ENCODE data around the gene YAP1. TPM values are rescaled to one million over a fixed set of nuclear protein-coding genes. Genes with fewer than 3 reads are reported as not detected.

Gene YAP1
- polyA plus RNA-seq, 1 donor from 2014 or later = 0.46 TPM

DNA sequence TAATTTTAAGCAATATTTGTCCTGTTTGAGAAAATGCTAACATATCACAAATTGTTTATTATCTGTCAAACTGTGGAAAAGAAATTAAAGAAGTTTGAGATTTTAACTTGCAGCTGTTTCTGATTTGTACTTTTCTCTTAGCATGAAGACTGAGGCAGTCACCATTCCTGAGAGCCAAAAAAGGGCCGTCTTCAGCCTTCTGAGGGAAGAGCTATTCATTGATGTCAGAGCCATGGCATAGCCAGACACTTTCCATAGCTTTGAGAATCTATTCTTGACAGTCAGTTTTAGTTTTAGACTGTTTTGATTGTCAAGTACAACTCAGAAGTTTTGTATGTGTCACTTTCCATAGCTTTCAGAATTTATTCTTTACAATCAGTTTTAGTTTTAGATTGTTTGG lies 32.1 kb downstream of the YAP1 start:
- no peaks in the 10 kb centered on the region for H3K27me3 ChIP-seq (ENCODE audit: insufficient read depth, low read depth, low read length)
- no peaks in the 10 kb centered on the region for H3F3A ChIP-seq (ENCODE audit: insufficient read depth, low read length, poor library complexity, severe bottlenecking)
- H3K27ac ChIP-seq (ENCODE audit: low read length) = no peak overlapping the region
- H2AFZ ChIP-seq (ENCODE audit: low read depth, low read length) = no peak overlapping the region
- no peak overlapping the region for H3K9ac ChIP-seq (ENCODE audit: low read length)
- no peaks in the 10 kb centered on the region for H3K9me3 ChIP-seq (ENCODE audit: low read length)
- H3K4me3 ChIP-seq (ENCODE audit: low read length) = no peak overlapping the region
- no peaks in the 10 kb centered on the region for H3K9me2 ChIP-seq (ENCODE audit: insufficient read depth, low read length)
- TF ChIP-seq MXI1 (conservative IDR thresholded peaks at IDR 0.05; ENCODE audit: poor library complexity, severe bottlenecking) (no peak), EP300 (conservative IDR thresholded peaks at IDR 0.05; ENCODE audit: poor library complexity, severe bottlenecking) (no peak), EZH2 (IDR thresholded peaks at IDR 0.05; ENCODE audit: borderline replicate concordance, insufficient read depth, low read length, poor library complexity, severe bottlenecking) (no peak), RAD21 (conservative IDR thresholded peaks at IDR 0.05) (no peak), TAF1 (IDR thresholded peaks at IDR 0.05; ENCODE audit: low read depth) (no peak), SMC3 (conservative IDR thresholded peaks at IDR 0.05; ENCODE audit: poor library complexity) (no peak), POLR2AphosphoS5 (IDR thresholded peaks at IDR 0.05) (no peak)
- TF ChIP-seq, protein P1, sequence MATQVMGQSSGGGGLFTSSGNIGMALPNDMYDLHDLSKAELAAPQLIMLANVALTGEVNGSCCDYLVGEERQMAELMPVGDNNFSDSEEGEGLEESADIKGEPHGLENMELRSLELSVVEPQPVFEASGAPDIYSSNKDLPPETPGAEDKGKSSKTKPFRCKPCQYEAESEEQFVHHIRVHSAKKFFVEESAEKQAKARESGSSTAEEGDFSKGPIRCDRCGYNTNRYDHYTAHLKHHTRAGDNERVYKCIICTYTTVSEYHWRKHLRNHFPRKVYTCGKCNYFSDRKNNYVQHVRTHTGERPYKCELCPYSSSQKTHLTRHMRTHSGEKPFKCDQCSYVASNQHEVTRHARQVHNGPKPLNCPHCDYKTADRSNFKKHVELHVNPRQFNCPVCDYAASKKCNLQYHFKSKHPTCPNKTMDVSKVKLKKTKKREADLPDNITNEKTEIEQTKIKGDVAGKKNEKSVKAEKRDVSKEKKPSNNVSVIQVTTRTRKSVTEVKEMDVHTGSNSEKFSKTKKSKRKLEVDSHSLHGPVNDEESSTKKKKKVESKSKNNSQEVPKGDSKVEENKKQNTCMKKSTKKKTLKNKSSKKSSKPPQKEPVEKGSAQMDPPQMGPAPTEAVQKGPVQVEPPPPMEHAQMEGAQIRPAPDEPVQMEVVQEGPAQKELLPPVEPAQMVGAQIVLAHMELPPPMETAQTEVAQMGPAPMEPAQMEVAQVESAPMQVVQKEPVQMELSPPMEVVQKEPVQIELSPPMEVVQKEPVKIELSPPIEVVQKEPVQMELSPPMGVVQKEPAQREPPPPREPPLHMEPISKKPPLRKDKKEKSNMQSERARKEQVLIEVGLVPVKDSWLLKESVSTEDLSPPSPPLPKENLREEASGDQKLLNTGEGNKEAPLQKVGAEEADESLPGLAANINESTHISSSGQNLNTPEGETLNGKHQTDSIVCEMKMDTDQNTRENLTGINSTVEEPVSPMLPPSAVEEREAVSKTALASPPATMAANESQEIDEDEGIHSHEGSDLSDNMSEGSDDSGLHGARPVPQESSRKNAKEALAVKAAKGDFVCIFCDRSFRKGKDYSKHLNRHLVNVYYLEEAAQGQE (IDR thresholded peaks at IDR 0.05; ENCODE audit: borderline replicate concordance) = no peak
- H3K36me3 ChIP-seq (ENCODE audit: insufficient read depth, low read length) = no peaks in the 10 kb centered on the region
- H3K4me2 ChIP-seq (ENCODE audit: low read length) = no peak overlapping the region
- no peaks in the 10 kb centered on the region for H4K20me1 ChIP-seq (ENCODE audit: insufficient read depth)
- peaks cover 6% of the 10 kb centered on the region for H3K79me2 ChIP-seq (replicated peaks; ENCODE audit: insufficient read depth, low read length)

DNA sequence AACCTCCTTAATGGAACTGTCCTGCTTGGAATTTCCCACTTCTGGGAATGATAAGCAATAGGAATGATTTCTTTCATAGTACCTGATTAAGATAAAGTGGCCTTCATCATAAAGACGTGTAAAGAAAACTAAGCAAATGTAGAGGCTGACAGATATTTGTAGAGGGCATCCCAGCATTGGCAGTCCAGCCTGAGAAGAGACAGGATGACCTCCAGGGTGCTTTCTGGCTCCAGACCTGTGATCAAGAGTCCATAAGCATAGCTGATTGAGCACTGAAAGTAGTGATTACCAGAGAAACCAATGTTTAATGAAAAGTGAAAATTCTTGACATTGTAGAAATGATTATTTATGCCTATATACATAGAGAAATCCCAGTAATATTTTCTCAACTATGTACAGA lies 33.6 kb downstream of the YAP1 start:
- Histone ChIP-seq H2AFZ (ENCODE audit: low read depth, low read length) (no peak overlapping the region), H3K4me3 (ENCODE audit: low read length) (no peak overlapping the region), H3K27ac (ENCODE audit: low read length) (no peak overlapping the region), H3F3A (ENCODE audit: insufficient read depth, low read length, poor library complexity, severe bottlenecking) (no peaks in the 10 kb centered on the region), H3K27me3 (ENCODE audit: insufficient read depth, low read depth, low read length) (no peaks in the 10 kb centered on the region), H3K36me3 (ENCODE audit: insufficient read depth, low read length) (no peaks in the 10 kb centered on the region), H3K9me2 (ENCODE audit: insufficient read depth, low read length) (no peaks in the 10 kb centered on the region), H3K9me3 (ENCODE audit: low read length) (no peaks in the 10 kb centered on the region), H3K4me2 (ENCODE audit: low read length) (no peak overlapping the region), H3K9ac (ENCODE audit: low read length) (no peak overlapping the region), H3K79me2 (replicated peaks; ENCODE audit: insufficient read depth, low read length) (peaks cover 11% of the 10 kb centered on the region), H4K20me1 (ENCODE audit: insufficient read depth) (no peaks in the 10 kb centered on the region)
- TF ChIP-seq POLR2AphosphoS5 (IDR thresholded peaks at IDR 0.05) = no peak
- no peak for TF ChIP-seq MXI1 (conservative IDR thresholded peaks at IDR 0.05; ENCODE audit: poor library complexity, severe bottlenecking)
- TF ChIP-seq, protein P1 (IDR thresholded peaks at IDR 0.05; ENCODE audit: borderline replicate concordance) = no peak
- no peak for TF ChIP-seq TAF1 (IDR thresholded peaks at IDR 0.05; ENCODE audit: low read depth)
- no peak for TF ChIP-seq RAD21 (conservative IDR thresholded peaks at IDR 0.05)
- TF ChIP-seq EZH2 (IDR thresholded peaks at IDR 0.05; ENCODE audit: borderline replicate concordance, insufficient read depth, low read length, poor library complexity, severe bottlenecking) = no peak
- TF ChIP-seq, protein P2, sequence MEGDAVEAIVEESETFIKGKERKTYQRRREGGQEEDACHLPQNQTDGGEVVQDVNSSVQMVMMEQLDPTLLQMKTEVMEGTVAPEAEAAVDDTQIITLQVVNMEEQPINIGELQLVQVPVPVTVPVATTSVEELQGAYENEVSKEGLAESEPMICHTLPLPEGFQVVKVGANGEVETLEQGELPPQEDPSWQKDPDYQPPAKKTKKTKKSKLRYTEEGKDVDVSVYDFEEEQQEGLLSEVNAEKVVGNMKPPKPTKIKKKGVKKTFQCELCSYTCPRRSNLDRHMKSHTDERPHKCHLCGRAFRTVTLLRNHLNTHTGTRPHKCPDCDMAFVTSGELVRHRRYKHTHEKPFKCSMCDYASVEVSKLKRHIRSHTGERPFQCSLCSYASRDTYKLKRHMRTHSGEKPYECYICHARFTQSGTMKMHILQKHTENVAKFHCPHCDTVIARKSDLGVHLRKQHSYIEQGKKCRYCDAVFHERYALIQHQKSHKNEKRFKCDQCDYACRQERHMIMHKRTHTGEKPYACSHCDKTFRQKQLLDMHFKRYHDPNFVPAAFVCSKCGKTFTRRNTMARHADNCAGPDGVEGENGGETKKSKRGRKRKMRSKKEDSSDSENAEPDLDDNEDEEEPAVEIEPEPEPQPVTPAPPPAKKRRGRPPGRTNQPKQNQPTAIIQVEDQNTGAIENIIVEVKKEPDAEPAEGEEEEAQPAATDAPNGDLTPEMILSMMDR (IDR thresholded peaks at IDR 0.05; ENCODE audit: poor library complexity, severe bottlenecking) = no peak
- no peak for TF ChIP-seq SMC3 (conservative IDR thresholded peaks at IDR 0.05; ENCODE audit: poor library complexity)
- no peak for TF ChIP-seq EP300 (conservative IDR thresholded peaks at IDR 0.05; ENCODE audit: poor library complexity, severe bottlenecking)
